A549 (cell line): ENCODE data around the gene NCLN. TPM values are rescaled to one million over a fixed set of nuclear protein-coding genes. Genes with fewer than 3 reads are reported as not detected.

ENCODE experiments used
- ATAC-seq, 2 experiments: fragments of 200-7000 bp in 1 of 2; fragments of >200 bp in 1 of 2; cut with Nextera tagmentation in 1 of 2; cut with Tn5 transposase in 1 of 2; 3 replicates each; pipeline versions ENCODE4 v1.8.0 to v1.9.1; 2018 to 2020; ENCODE audit warnings: mild to moderate bottlenecking in 1 of 2, moderate library complexity in 1 of 2
- CTCF ChIA-PET: fragments of 300-600 bp; sonication (Branson Sonifier 250); formaldehyde crosslinking; extraction: SDS; loops from one replicate; lab custom pipeline; 2021; ENCODE audit warnings: antibody characterized with exemption, inconsistent platforms; lab: Yijun Ruan, JAX
- POLR2A ChIA-PET: fragments of 350-600 bp; formaldehyde crosslinking; extraction: SDS; loops from one replicate; lab custom pipeline; 2021; ENCODE audit warnings: antibody characterized with exemption, inconsistent platforms; lab: Yijun Ruan, JAX
- DNase-seq, 2 experiments: peaks; one replicate each; pipeline versions ENCODE4 v3.0.0 to v3.0.0-alpha.2; 2011 to 2016; ENCODE audit warnings: low read depth in 1 of 2, low spot score in 1 of 2
- FAIRE-seq: peaks from 2 replicates; lab custom pipeline; 2011; peaks lifted over from hg19 to GRCh38; lab: Jason Lieb, UNC
- H3K27ac ChIP-seq, 2 experiments: fragments of >200 bp; sonication (Bioruptor Twin); formaldehyde crosslinking; 3 replicates each; pipeline ENCODE4 v1.5.1; 2016 to 2017
- H3K4me1 ChIP-seq: fragments of >200 bp; sonication (Bioruptor Twin); formaldehyde crosslinking; 3 replicates; pipeline ENCODE4 v1.6.1; 2016
- H3K4me2 ChIP-seq: fragments of >200 bp; sonication (Bioruptor Twin); formaldehyde crosslinking; 3 replicates; pipeline ENCODE4 v1.6.1; 2016
- H3K4me3 ChIP-seq: fragments of >200 bp; sonication (Bioruptor Twin); formaldehyde crosslinking; 3 replicates; pipeline ENCODE4 v1.5.1; 2016
- H3K9me3 ChIP-seq: fragments of >200 bp; sonication (Bioruptor Twin); formaldehyde crosslinking; 3 replicates; pipeline ENCODE4 v1.6.1; 2016
- CHD4 ChIP-seq: fragments of 200-600 bp; sonication (generic); IDR thresholded peaks from 2 replicates; pipeline ENCODE4 v1.6.1; 2016; ENCODE audit warnings: antibody characterized with exemption, mild to moderate bottlenecking, borderline replicate concordance
- CTCF ChIP-seq: fragments of >200 bp; sonication (Bioruptor Twin); formaldehyde crosslinking; IDR thresholded peaks from 3 replicates; pipeline ENCODE4 v1.5.1; 2016
- EHF ChIP-seq: fragments of 250-450 bp; sonication (Bioruptor Pico); IDR thresholded peaks from 2 replicates; pipeline ENCODE4 v1.5.0; 2020; ENCODE audit warnings: mild to moderate bottlenecking
- EP300 ChIP-seq, 2 experiments: fragments of >200 bp; sonication (Bioruptor Twin); formaldehyde crosslinking; IDR thresholded peaks; 2 replicates in 1 of 2; 3 replicates in 1 of 2; pipeline ENCODE4 v1.6.1; 2016 to 2017
- FOSL2 ChIP-seq, 2 experiments: fragments of 450-650 bp in 1 of 2; fragments of >200 bp in 1 of 2; sonication (Bioruptor Twin) in 1 of 2; formaldehyde crosslinking; IDR thresholded peaks; 2 replicates each; pipeline versions ENCODE4 v1.5.0 to v1.6.1; 2016 to 2020; ENCODE audit warnings: mild to moderate bottlenecking in 1 of 2, moderate library complexity in 1 of 2
- HEYL ChIP-seq: fragments of 250-450 bp; sonication (Bioruptor Pico); IDR thresholded peaks from 2 replicates; pipeline ENCODE4 v1.8.0; 2021; ENCODE audit warnings: mild to moderate bottlenecking, moderate library complexity
- KDM1A ChIP-seq: fragments of 200-600 bp; sonication (generic); IDR thresholded peaks from 2 replicates; pipeline ENCODE4 v1.6.1; 2016; ENCODE audit warnings: low read depth, mild to moderate bottlenecking
- MAFK ChIP-seq: fragments of 450-650 bp; IDR thresholded peaks from 2 replicates; pipeline ENCODE4 v1.6.1; 2014; ENCODE audit not compliant: partially characterized antibody
- NFE2L2 ChIP-seq: fragments of 150-350 bp; conservative IDR thresholded peaks from 2 replicates; pipeline ENCODE4 v1.6.1; 2014; ENCODE audit warnings: low read length
- PBX3 ChIP-seq: IDR thresholded peaks from 2 replicates; pipeline ENCODE4 v1.6.1; 2012
- REST ChIP-seq: fragments of 200-600 bp; sonication (generic); IDR thresholded peaks from 2 replicates; pipeline ENCODE4 v1.6.1; 2016; ENCODE audit warnings: antibody characterized with exemption, mild to moderate bottlenecking, moderate library complexity
- RFX5 ChIP-seq: fragments of 450-650 bp; IDR thresholded peaks from 2 replicates; pipeline ENCODE4 v1.7.1; 2014; ENCODE audit warnings: antibody characterized with exemption, mild to moderate bottlenecking, moderate library complexity
- SMC3 ChIP-seq: fragments of >200 bp; sonication (Bioruptor Twin); formaldehyde crosslinking; IDR thresholded peaks from 3 replicates; pipeline ENCODE4 v1.6.1; 2018; ENCODE audit warnings: inconsistent platforms
- TFCP2L1 ChIP-seq: fragments of 250-450 bp; sonication (Bioruptor Pico); IDR thresholded peaks from 2 replicates; pipeline ENCODE4 v1.5.0; 2021; ENCODE audit warnings: mild to moderate bottlenecking
- TP53 ChIP-seq: fragments of 250-450 bp; sonication (Bioruptor Pico); IDR thresholded peaks from 2 replicates; pipeline ENCODE4 v1.5.0; 2021; ENCODE audit warnings: mild to moderate bottlenecking, moderate library complexity
- USF2 ChIP-seq: fragments of 450-650 bp; IDR thresholded peaks from 2 replicates; pipeline ENCODE4 v1.6.1; 2014; ENCODE audit warnings: antibody characterized with exemption
- ZFP36 ChIP-seq: fragments of 450-650 bp; IDR thresholded peaks from 2 replicates; pipeline ENCODE4 v1.6.1; 2014; ENCODE audit warnings: borderline replicate concordance; ENCODE audit not compliant: partially characterized antibody
- WGBS: methylation state at CpG from one replicate; pipeline ENCODE4 v1.1.6; 2017; ENCODE audit errors: missing lambda C conversion rate; 5-methylcytosine and 5-hydroxymethylcytosine counted together
- polyA plus RNA-seq, 4 experiments: library from polyadenylated mRNA; depleted of rRNA in 3 of 4; stranded (reverse); fragments of >200 nt; fragmentation: RNase III in 1 of 4; extraction: RNeasy Plus Mini Kit Qiagen cat#74134 plus additional on column Dnase treatment in 1 of 4; gene quantifications; 2 replicates in 3 of 4; 3 replicates in 1 of 4; pipeline ENCODE4 v1.2.3, GENCODE V29; 2011 to 2017

Gene NCLN
- polyA plus RNA-seq, 2 of the 4 experiments (the other 2 are of a cell fraction), result 22.8 to 58.5 TPM

GRCh38 chr19:3192684-3193083 lies 7.0 kb downstream of the NCLN start:
- H3K4me1 ChIP-seq, result peaks cover 3% of the 10 kb centered on the region; the same call in 2 of the 3 replicates
- no peaks in the 10 kb centered on the region for H3K9me3 ChIP-seq
- CTCF ChIA-PET, result interaction anchor here (1.5 kb wide), 1 partner anchor 63 kb away, joined by 3 read pairs; no protein-coding TSS in a partner anchor
- DNase-seq, result no peak
- H3K4me3 ChIP-seq, result no peak overlapping the region
- H3K27ac ChIP-seq, result no peak overlapping the region
- no peak for TF ChIP-seq MAFK
- no peak for TF ChIP-seq FOSL2 (IDR thresholded peaks at IDR 0.05)
- no peak for TF ChIP-seq FOSL2 (CRISPR knock-in tag; IDR thresholded peaks at IDR 0.05)
- TF ChIP-seq EHF (CRISPR knock-in tag), result no peak
- no peak for TF ChIP-seq REST
- no peak for TF ChIP-seq USF2
- no peak for TF ChIP-seq NFE2L2
- no peak for TF ChIP-seq ZFP36
- TF ChIP-seq SMC3, result no peak
- TF ChIP-seq TP53 (CRISPR knock-in tag), result no peak
- TF ChIP-seq RFX5, result no peak
- no peak for TF ChIP-seq EP300 (IDR thresholded peaks at IDR 0.05)
- TF ChIP-seq PBX3, result no peak
- TF ChIP-seq, all 56 proteins: peak for 0
- no peak for ATAC-seq
- H3K4me2 ChIP-seq, result no peak overlapping the region
- FAIRE-seq, result no peak
- WGBS, result 87% methylated on average over 5 of the region's 14 CpGs
- POLR2A ChIA-PET, result no interaction called here

DNA sequence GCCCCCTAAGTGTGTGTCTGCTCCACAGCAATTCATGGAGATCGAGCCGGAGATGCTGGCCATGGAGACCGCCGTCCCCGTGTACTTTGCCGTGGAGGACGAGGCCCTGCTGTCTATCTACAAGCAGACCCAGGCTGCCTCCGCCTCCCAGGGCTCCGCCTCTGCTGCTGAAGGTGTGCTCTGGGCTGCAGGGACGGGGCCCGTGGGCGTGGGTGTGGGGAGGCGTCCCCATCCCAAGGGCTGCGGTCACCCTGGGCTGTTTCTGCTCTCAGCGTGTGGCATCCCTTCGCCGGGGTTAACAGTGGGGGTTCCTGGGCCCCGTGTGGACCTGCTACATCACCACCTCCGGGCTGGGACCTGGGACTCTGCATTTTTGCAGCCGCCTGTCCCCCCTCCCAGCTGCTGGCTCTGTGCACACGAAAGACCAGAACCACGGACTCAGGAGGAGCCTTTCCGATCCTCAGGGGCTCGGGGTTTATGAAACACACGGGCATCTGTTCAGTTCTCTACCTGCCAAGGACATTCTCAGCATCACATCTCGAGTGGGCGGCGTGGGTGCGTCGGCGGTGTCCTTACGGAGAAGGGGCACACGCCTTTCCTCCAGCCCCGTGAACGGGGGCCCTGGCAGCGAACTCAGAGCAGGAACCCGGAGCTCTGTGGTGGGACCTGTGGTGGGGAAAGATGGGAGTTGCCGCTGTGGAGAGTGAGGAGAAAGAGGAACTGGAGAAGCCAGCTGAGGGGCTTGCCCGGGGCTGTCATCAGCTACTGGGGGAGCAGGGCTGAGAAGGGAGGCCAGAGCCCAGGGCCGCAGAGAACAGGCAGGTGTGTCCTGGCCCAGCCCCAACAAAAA lies 7.8 kb downstream of the NCLN start:
- FAIRE-seq (no peak), ATAC-seq (0 out of 6 replicates have a peak, but pooled peaks of 1 of the 2 experiments have one; percentile 26), DNase-seq (no peak)
- POLR2A ChIA-PET, result no interaction called here
- Histone ChIP-seq H3K4me3 (no peak overlapping the region), H3K9me3 (no peaks in the 10 kb centered on the region), H3K4me2 (no peak overlapping the region), H3K4me1 (no peaks in the 10 kb centered on the region), H3K27ac (no peak overlapping the region)
- 87% methylated on average over 30 of the region's 40 CpGs for WGBS
- CTCF ChIA-PET, result interaction anchor here (0.6 to 1.0 kb wide), 2 partner anchors 29 to 1838 kb away, joined by 3 read pairs; no protein-coding TSS in a partner anchor
- no peak for TF ChIP-seq HEYL (CRISPR knock-in tag)
- TF ChIP-seq CTCF, result no peak
- TF ChIP-seq TFCP2L1 (CRISPR knock-in tag), result no peak
- TF ChIP-seq KDM1A, result no peak
- TF ChIP-seq CHD4, result no peak
